A549 (cell line): ENCODE measurements around the gene SUSD5. TPM values are rescaled to one million over a fixed set of nuclear protein-coding genes. Genes with fewer than 3 reads are reported as not detected.
"Not testable (repeated sequence)": the region's sequence is repeated elsewhere in the genome, so short reads cannot be mapped to it uniquely, and the experiment has no call there.

ENCODE experiments used
- ATAC-seq, 2 experiments: fragments of 200-7000 bp in 1 of 2; fragments of >200 bp in 1 of 2; cut with Nextera tagmentation in 1 of 2; cut with Tn5 transposase in 1 of 2; 3 replicates each; pipeline versions ENCODE4 v1.8.0 to v1.9.1; 2018 to 2020; ENCODE audit warnings: mild to moderate bottlenecking in 1 of 2, moderate library complexity in 1 of 2
- CTCF ChIA-PET: fragments of 300-600 bp; sonication (Branson Sonifier 250); formaldehyde crosslinking; extraction: SDS; loops from one replicate; lab custom pipeline; 2021; ENCODE audit warnings: antibody characterized with exemption, inconsistent platforms; lab: Yijun Ruan, JAX
- POLR2A ChIA-PET: fragments of 350-600 bp; formaldehyde crosslinking; extraction: SDS; loops from one replicate; lab custom pipeline; 2021; ENCODE audit warnings: antibody characterized with exemption, inconsistent platforms; lab: Yijun Ruan, JAX
- DNase-seq, 2 experiments: peaks; one replicate each; pipeline versions ENCODE4 v3.0.0 to v3.0.0-alpha.2; 2011 to 2016; ENCODE audit warnings: low read depth in 1 of 2, low spot score in 1 of 2
- FAIRE-seq: peaks from 2 replicates; lab custom pipeline; 2011; peaks lifted over from hg19 to GRCh38; lab: Jason Lieb, UNC
- H3K27ac ChIP-seq, 2 experiments: fragments of >200 bp; sonication (Bioruptor Twin); formaldehyde crosslinking; 3 replicates each; pipeline ENCODE4 v1.5.1; 2016 to 2017
- H3K4me1 ChIP-seq: fragments of >200 bp; sonication (Bioruptor Twin); formaldehyde crosslinking; 3 replicates; pipeline ENCODE4 v1.6.1; 2016
- H3K4me2 ChIP-seq: fragments of >200 bp; sonication (Bioruptor Twin); formaldehyde crosslinking; 3 replicates; pipeline ENCODE4 v1.6.1; 2016
- H3K4me3 ChIP-seq: fragments of >200 bp; sonication (Bioruptor Twin); formaldehyde crosslinking; 3 replicates; pipeline ENCODE4 v1.5.1; 2016
- H3K9me3 ChIP-seq: fragments of >200 bp; sonication (Bioruptor Twin); formaldehyde crosslinking; 3 replicates; pipeline ENCODE4 v1.6.1; 2016
- CEBPB ChIP-seq, 2 experiments: fragments of >200 bp in 1 of 2; sonication (Bioruptor Twin) in 1 of 2; formaldehyde crosslinking in 1 of 2; IDR thresholded peaks; 2 replicates each; pipeline ENCODE4 v1.6.1; 2012 to 2016
- CHD2 ChIP-seq: fragments of 150-350 bp; IDR thresholded peaks from 2 replicates; pipeline ENCODE4 v1.6.1; 2014; ENCODE audit warnings: low read length; ENCODE audit not compliant: partially characterized antibody
- CHD4 ChIP-seq: fragments of 200-600 bp; sonication (generic); IDR thresholded peaks from 2 replicates; pipeline ENCODE4 v1.6.1; 2016; ENCODE audit warnings: antibody characterized with exemption, mild to moderate bottlenecking, borderline replicate concordance
- EHF ChIP-seq: fragments of 250-450 bp; sonication (Bioruptor Pico); IDR thresholded peaks from 2 replicates; pipeline ENCODE4 v1.5.0; 2020; ENCODE audit warnings: mild to moderate bottlenecking
- EHMT2 ChIP-seq: fragments of 200-600 bp; sonication (generic); IDR thresholded peaks from 2 replicates; pipeline ENCODE4 v1.6.1; 2016; ENCODE audit warnings: antibody characterized with exemption, low read depth, mild to moderate bottlenecking, moderate library complexity
- EP300 ChIP-seq, 2 experiments: fragments of >200 bp; sonication (Bioruptor Twin); formaldehyde crosslinking; IDR thresholded peaks; 2 replicates in 1 of 2; 3 replicates in 1 of 2; pipeline ENCODE4 v1.6.1; 2016 to 2017
- ESRRA ChIP-seq: fragments of 150-350 bp; IDR thresholded peaks from 2 replicates; pipeline ENCODE4 v1.6.1; 2014; ENCODE audit warnings: mild to moderate bottlenecking, low read length, borderline replicate concordance
- HOXA7 ChIP-seq: fragments of 250-450 bp; sonication (Bioruptor Pico); IDR thresholded peaks from 2 replicates; pipeline ENCODE4 v1.5.0; 2020; ENCODE audit warnings: mild to moderate bottlenecking, moderate library complexity
- HOXB5 ChIP-seq: fragments of 250-450 bp; sonication (Bioruptor Pico); IDR thresholded peaks from 2 replicates; pipeline ENCODE4 v1.5.0; 2020; ENCODE audit warnings: mild to moderate bottlenecking, moderate library complexity
- NFE2L2 ChIP-seq: fragments of 150-350 bp; conservative IDR thresholded peaks from 2 replicates; pipeline ENCODE4 v1.6.1; 2014; ENCODE audit warnings: low read length
- NPAS2 ChIP-seq: fragments of 250-450 bp; sonication (Bioruptor Pico); IDR thresholded peaks from 2 replicates; pipeline ENCODE4 v1.8.0; 2022; ENCODE audit warnings: mild to moderate bottlenecking, moderate library complexity, borderline replicate concordance
- NR3C1 ChIP-seq: fragments of >200 bp; sonication (Bioruptor Twin); formaldehyde crosslinking; IDR thresholded peaks from 3 replicates; pipeline ENCODE4 v1.6.1; 2017
- PHF8 ChIP-seq: fragments of 200-600 bp; sonication (generic); IDR thresholded peaks from 2 replicates; pipeline ENCODE4 v1.6.1; 2016; ENCODE audit warnings: low read depth, mild to moderate bottlenecking, antibody characterized with exemption, moderate library complexity, borderline replicate concordance
- POLR2AphosphoS2 ChIP-seq: conservative IDR thresholded peaks from 2 replicates; pipeline ENCODE4 v1.6.1; 2012; ENCODE audit warnings: low read length, improper control_type of control experiment, inconsistent platforms
- RFX5 ChIP-seq: fragments of 450-650 bp; IDR thresholded peaks from 2 replicates; pipeline ENCODE4 v1.7.1; 2014; ENCODE audit warnings: antibody characterized with exemption, mild to moderate bottlenecking, moderate library complexity
- SREBF2 ChIP-seq: fragments of 450-650 bp; IDR thresholded peaks from 2 replicates; pipeline ENCODE4 v1.6.1; 2014; ENCODE audit warnings: mild to moderate bottlenecking, moderate library complexity
- TFCP2L1 ChIP-seq: fragments of 250-450 bp; sonication (Bioruptor Pico); IDR thresholded peaks from 2 replicates; pipeline ENCODE4 v1.5.0; 2021; ENCODE audit warnings: mild to moderate bottlenecking
- ZFP36 ChIP-seq: fragments of 450-650 bp; IDR thresholded peaks from 2 replicates; pipeline ENCODE4 v1.6.1; 2014; ENCODE audit warnings: borderline replicate concordance; ENCODE audit not compliant: partially characterized antibody
- ZNF302 ChIP-seq: fragments of 250-450 bp; sonication (Bioruptor Pico); IDR thresholded peaks from 2 replicates; pipeline ENCODE4 v1.9.0; 2021; ENCODE audit warnings: inconsistent platforms, mild to moderate bottlenecking, moderate library complexity
- ZSCAN20 ChIP-seq: fragments of 250-450 bp; sonication (Bioruptor Pico); IDR thresholded peaks from 2 replicates; pipeline ENCODE4 v1.8.0; 2022; ENCODE audit warnings: mild to moderate bottlenecking, moderate library complexity
- WGBS: methylation state at CpG from one replicate; pipeline ENCODE4 v1.1.6; 2017; ENCODE audit errors: missing lambda C conversion rate; 5-methylcytosine and 5-hydroxymethylcytosine counted together
- polyA plus RNA-seq, 4 experiments: library from polyadenylated mRNA; depleted of rRNA in 3 of 4; stranded (reverse); fragments of >200 nt; fragmentation: RNase III in 1 of 4; extraction: RNeasy Plus Mini Kit Qiagen cat#74134 plus additional on column Dnase treatment in 1 of 4; gene quantifications; 2 replicates in 3 of 4; 3 replicates in 1 of 4; pipeline ENCODE4 v1.2.3, GENCODE V29; 2011 to 2017
- TF ChIP-seq, protein P1 (sequence below): fragments of 250-450 bp; sonication (Bioruptor Pico); IDR thresholded peaks from 2 replicates; pipeline ENCODE4 v1.5.0; 2020; ENCODE audit warnings: low read depth, mild to moderate bottlenecking, moderate library complexity
- TF ChIP-seq, protein P2 (sequence below): IDR thresholded peaks from 2 replicates; pipeline ENCODE4 v1.6.1; 2012
- TF ChIP-seq, protein P3 (sequence below): IDR thresholded peaks from 2 replicates; pipeline ENCODE4 v1.6.1; 2012; ENCODE audit warnings: low read depth, borderline replicate concordance
- TF ChIP-seq, protein P4 (sequence below): IDR thresholded peaks from 2 replicates; pipeline ENCODE4 v1.6.1; 2012

The SUSD5 gene
- polyA plus RNA-seq, 2 of the 4 experiments (the other 2 are of a cell fraction): 0.63 to 1.7 TPM

DNA sequence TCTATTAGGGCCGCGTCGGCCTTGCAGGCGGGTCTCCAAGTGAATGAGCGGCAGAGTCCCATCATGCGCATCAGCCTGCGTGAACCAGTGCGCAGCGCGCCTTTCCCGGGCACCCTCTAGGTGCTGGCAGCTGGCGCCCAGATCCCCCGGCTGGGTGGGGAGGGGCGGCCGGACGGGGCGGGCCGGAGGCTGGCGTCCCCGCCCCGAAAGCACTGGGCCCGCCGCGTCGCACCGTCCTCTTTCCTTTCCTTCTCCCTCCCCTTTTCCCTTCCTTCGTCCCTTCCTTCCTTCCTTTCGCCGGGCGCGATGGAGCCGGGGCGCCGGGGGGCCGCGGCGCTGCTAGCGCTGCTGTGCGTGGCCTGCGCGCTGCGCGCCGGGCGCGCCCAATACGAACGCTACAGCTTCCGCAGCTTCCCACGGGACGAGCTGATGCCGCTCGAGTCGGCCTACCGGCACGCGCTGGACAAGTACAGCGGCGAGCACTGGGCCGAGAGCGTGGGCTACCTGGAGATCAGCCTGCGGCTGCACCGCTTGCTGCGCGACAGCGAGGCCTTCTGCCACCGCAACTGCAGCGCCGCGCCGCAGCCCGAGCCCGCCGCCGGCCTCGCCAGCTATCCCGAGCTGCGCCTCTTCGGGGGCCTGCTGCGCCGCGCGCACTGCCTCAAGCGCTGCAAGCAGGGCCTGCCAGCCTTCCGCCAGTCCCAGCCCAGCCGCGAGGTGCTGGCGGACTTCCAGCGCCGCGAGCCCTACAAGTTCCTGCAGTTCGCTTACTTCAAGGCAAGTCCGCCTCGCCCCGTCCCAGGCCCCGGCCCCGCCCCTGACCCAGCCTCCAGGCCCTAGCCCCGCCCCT is 104.6 kb downstream of the SUSD5 start, which contains the start of gene CRTAP (continued):
- TF ChIP-seq ZFP36 (no peak), EP300 (IDR thresholded peaks at IDR 0.05) (no peak), RFX5 (0 out of 2 replicates have a peak, but pooled peaks have one; percentile 13), ZSCAN20 (CRISPR knock-in tag) (no peak), EHF (CRISPR knock-in tag) (no peak), PHF8 (peak; percentile 87), HOXA7 (no peak), HOXB5 (CRISPR knock-in tag) (no peak), NFE2L2 (no peak), POLR2AphosphoS2 (no peak), NPAS2 (CRISPR knock-in tag) (peak; percentile 38; the same call in 1 of the 2 replicates), EHMT2 (no peak)
- TF ChIP-seq, protein P1, sequence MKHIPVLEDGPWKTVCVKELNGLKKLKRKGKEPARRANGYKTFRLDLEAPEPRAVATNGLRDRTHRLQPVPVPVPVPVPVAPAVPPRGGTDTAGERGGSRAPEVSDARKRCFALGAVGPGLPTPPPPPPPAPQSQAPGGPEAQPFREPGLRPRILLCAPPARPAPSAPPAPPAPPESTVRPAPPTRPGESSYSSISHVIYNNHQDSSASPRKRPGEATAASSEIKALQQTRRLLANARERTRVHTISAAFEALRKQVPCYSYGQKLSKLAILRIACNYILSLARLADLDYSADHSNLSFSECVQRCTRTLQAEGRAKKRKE (CRISPR knock-in tag): no peak
- TF ChIP-seq, protein P2, sequence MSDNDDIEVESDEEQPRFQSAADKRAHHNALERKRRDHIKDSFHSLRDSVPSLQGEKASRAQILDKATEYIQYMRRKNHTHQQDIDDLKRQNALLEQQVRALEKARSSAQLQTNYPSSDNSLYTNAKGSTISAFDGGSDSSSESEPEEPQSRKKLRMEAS: peak; percentile 81
- TF ChIP-seq, all 56 proteins: peak for 9

DNA sequence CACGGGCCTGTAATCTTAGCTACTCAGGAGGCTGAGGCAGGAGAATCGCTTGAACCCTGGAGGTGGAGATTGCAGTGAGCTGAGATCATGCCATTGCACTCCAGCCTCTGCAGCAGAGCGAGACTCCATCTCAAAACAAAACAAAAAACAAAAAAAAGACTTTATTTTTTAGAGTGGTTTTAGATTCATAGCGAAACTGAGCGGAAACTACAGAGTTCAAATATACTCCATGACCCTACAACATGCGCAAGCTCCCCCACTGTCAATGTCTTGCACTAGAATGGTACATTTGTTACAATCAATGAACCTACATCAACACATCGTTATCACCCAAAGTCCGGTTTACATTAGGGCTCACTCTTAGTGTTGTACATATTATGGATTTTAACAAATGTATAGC is 107.0 kb downstream of the SUSD5 start:
- ChIA-PET CTCF (interaction anchor here (1.0 to 2.0 kb wide), 4 partner anchors 36 to 261 kb away, joined by 3 to 5 read pairs (median 4); no protein-coding TSS in a partner anchor), POLR2A (interaction anchor here (1.0 kb wide), 1 partner anchor 15 kb away, joined by 3 read pairs; the partner anchor contains the start of genes GLB1 and TMPPE)
- FAIRE-seq (no peak), DNase-seq (no peak), ATAC-seq (no peak)
- TF ChIP-seq, protein P2: no peak
- TF ChIP-seq SREBF2: no peak
- TF ChIP-seq HOXA7: no peak
- no peak for TF ChIP-seq ZNF302 (CRISPR knock-in tag)
- TF ChIP-seq, protein P3, sequence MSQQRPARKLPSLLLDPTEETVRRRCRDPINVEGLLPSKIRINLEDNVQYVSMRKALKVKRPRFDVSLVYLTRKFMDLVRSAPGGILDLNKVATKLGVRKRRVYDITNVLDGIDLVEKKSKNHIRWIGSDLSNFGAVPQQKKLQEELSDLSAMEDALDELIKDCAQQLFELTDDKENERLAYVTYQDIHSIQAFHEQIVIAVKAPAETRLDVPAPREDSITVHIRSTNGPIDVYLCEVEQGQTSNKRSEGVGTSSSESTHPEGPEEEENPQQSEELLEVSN: no peak
- no peak for TF ChIP-seq CHD4
- TF ChIP-seq, protein P4, sequence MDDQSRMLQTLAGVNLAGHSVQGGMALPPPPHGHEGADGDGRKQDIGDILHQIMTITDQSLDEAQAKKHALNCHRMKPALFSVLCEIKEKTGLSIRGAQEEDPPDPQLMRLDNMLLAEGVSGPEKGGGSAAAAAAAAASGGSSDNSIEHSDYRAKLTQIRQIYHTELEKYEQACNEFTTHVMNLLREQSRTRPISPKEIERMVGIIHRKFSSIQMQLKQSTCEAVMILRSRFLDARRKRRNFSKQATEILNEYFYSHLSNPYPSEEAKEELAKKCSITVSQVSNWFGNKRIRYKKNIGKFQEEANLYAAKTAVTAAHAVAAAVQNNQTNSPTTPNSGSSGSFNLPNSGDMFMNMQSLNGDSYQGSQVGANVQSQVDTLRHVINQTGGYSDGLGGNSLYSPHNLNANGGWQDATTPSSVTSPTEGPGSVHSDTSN: no peak
- no peak for TF ChIP-seq ESRRA
- no peak for TF ChIP-seq CEBPB (IDR thresholded peaks at IDR 0.05)
- no peak for TF ChIP-seq TFCP2L1 (CRISPR knock-in tag)
- no peak for TF ChIP-seq NR3C1
- TF ChIP-seq CHD2: no peak
- Histone ChIP-seq H3K4me3 (no peak overlapping the region), H3K9me3 (no peaks in the 10 kb centered on the region), H3K4me1 (peaks cover 15% of the 10 kb centered on the region), H3K4me2 (no peak overlapping the region), H3K27ac (no peak overlapping the region)
- whole genome bisulfite sequencing: 92% methylated on average over 8 of the region's 8 CpGs

DNA sequence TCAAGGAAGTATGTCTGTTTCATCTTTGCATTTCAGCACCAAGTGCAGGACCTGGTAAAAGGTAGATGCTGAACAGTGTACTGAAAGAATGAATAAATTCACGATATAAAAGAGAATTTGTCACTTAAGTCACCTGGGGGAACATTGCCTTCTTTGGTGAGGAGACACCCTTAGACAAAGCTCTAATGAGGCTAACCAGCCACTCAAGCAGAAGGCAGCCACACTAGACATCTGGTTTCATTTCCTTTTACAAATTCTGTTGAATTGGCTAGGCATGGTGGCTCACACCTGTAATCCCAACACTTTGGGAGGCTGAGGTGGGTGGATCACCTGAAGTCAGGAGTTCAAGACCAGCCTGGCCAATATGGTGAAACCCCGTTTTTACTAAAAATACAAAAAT is 111.8 kb downstream of the SUSD5 start:
- DNase-seq, H3K4me1 ChIP-seq, H3K9me3 ChIP-seq, H3K27ac ChIP-seq, FAIRE-seq, POLR2A ChIA-PET, H3K4me2 ChIP-seq, ATAC-seq, H3K4me3 ChIP-seq: not testable (repeated sequence)
- 75% methylated on average over 2 of the region's 2 CpGs for WGBS
- CTCF ChIA-PET: interaction anchor here (1.8 to 2.2 kb wide), 2 partner anchors 25 to 32 kb away, joined by 5 to 7 read pairs; no protein-coding TSS in a partner anchor
